Measurements from ENCODE around the gene TSHR.

DNA sequence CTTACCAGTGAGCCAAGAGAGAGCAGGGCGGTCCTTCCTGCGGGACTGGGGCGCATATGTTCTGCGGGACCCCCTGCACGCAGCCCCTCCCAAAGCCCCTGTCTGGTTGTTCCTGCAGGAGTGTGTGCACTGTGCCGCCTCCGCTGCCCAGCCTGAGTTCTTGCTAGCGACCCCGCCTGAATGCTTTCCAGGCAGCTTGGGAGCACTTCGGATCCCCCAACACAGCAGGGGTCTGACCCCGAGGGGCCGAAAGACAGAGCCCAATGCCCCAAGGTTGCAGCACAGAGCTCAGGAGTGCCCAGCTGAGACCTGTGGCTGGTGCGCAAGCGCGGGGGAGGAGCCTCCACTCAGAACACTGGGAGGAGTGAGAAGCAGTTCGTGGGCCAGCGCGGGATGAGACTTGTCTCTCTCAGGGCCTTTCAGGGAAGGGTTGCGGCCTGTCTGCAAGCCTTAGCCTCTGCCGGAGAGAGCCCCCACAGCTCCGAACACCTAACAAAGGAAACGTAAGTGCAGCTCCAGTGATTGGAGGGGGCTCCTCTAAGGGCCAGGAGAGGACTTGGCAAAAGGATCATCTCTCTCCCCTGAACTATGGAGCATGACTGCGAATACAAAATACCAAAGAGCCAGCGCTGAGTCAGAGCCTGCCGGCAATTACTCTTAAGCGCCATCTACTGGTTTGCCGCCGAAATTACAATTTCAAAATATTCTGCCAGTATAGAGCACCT lies 214.8 kb downstream of the TSHR start:
- peak; percentile 65 to 82 (median 80) for TF ChIP-seq CTCF (IDR thresholded peaks at IDR 0.05)
- TF ChIP-seq EP300 (IDR thresholded peaks at IDR 0.05), result no peak
